GM23338 (cell line): ENCODE results near the gene TNPO1. TPM values are rescaled to one million over a fixed set of nuclear protein-coding genes. Genes with fewer than 3 reads are reported as not detected.

Experiments
- ATAC-seq: fragments of 200-7000 bp; cut with Tn5 transposase; 3 replicates; pipeline ENCODE4 v1.9.1; 2020
- DNase-seq: peaks from one replicate; pipeline ENCODE4 v3.0.0-alpha.2; 2015; ENCODE audit warnings: low spot score
- H2AFZ ChIP-seq: fragments of 200-600 bp; sonication (generic); 2 replicates; pipeline ENCODE4 v1.8.0; 2016; ENCODE audit warnings: antibody characterized with exemption, mild to moderate bottlenecking, moderate library complexity
- H3F3A ChIP-seq: fragments of 200-600 bp; sonication (generic); replicated peaks from 2 replicates; pipeline ENCODE4 v1.8.0; 2017; ENCODE audit warnings: antibody characterized with exemption, mixed run types, low read depth
- H3K27ac ChIP-seq: fragments of 200-600 bp; sonication (generic); 2 replicates; pipeline ENCODE4 v1.6.1; 2016; ENCODE audit warnings: low read depth
- H3K27me3 ChIP-seq: fragments of 200-600 bp; sonication (generic); 2 replicates; pipeline ENCODE4 v1.8.0; 2016; ENCODE audit warnings: mild to moderate bottlenecking, mixed run types, moderate library complexity; ENCODE audit not compliant: insufficient read depth
- H3K36me3 ChIP-seq: fragments of 200-600 bp; sonication (generic); 2 replicates; pipeline ENCODE4 v1.8.0; 2016; ENCODE audit warnings: mild to moderate bottlenecking; ENCODE audit not compliant: insufficient read depth
- H3K4me1 ChIP-seq: fragments of 200-600 bp; sonication (generic); 2 replicates; pipeline ENCODE4 v1.8.0; 2016; ENCODE audit warnings: mild to moderate bottlenecking, moderate library complexity; ENCODE audit not compliant: insufficient read depth
- H3K4me2 ChIP-seq: fragments of 200-600 bp; sonication (generic); 2 replicates; pipeline ENCODE4 v1.7.1; 2017; ENCODE audit warnings: mixed run types
- H3K4me3 ChIP-seq: fragments of 200-600 bp; sonication (generic); 2 replicates; pipeline ENCODE4 v1.6.1; 2016; ENCODE audit warnings: mixed run types
- H3K79me2 ChIP-seq: fragments of 200-600 bp; sonication (generic); replicated peaks from 2 replicates; pipeline ENCODE4 v1.8.0; 2017; ENCODE audit warnings: mild to moderate bottlenecking; ENCODE audit not compliant: insufficient read depth
- H3K9me2 ChIP-seq: fragments of 200-600 bp; sonication (generic); 2 replicates; pipeline ENCODE4 v1.8.0; 2017; ENCODE audit not compliant: insufficient read depth
- H4K20me1 ChIP-seq: fragments of 200-600 bp; sonication (generic); replicated peaks from 2 replicates; pipeline ENCODE4 v1.8.0; 2017; ENCODE audit warnings: mild to moderate bottlenecking; ENCODE audit not compliant: insufficient read depth
- H3K27ac Mint-ChIP-seq: 2 replicates; pipeline ENCODE4 v1.8.0; 2020; ENCODE audit warnings: inconsistent platforms, mild to moderate bottlenecking, moderate library complexity, mixed read lengths
- H3K27me3 Mint-ChIP-seq: 3 replicates; pipeline ENCODE4 v1.8.0; 2022; ENCODE audit warnings: low read depth, mild to moderate bottlenecking, moderate library complexity, mixed read lengths, inconsistent platforms; ENCODE audit not compliant: insufficient read depth, poor library complexity
- H3K36me3 Mint-ChIP-seq: 3 replicates; pipeline ENCODE4 v1.8.0; 2021; ENCODE audit warnings: low read depth, mild to moderate bottlenecking, inconsistent platforms, moderate library complexity, mixed read lengths
- H3K4me1 Mint-ChIP-seq: 3 replicates; pipeline ENCODE4 v1.8.0; 2020; ENCODE audit warnings: mild to moderate bottlenecking, inconsistent platforms, mixed read lengths
- H3K4me3 Mint-ChIP-seq: 3 replicates; pipeline ENCODE4 v1.8.0; 2021; ENCODE audit warnings: moderate library complexity, mild to moderate bottlenecking, inconsistent platforms, mixed read lengths
- H3K9me3 Mint-ChIP-seq: 3 replicates; pipeline ENCODE4 v1.8.0; 2020; ENCODE audit warnings: moderate library complexity, mild to moderate bottlenecking, inconsistent platforms, mixed read lengths
- CREB1 ChIP-seq: fragments of 250-450 bp; sonication (Bioruptor Pico); IDR thresholded peaks from 2 replicates; pipeline ENCODE4 v1.5.0; 2020; ENCODE audit warnings: low read depth, mild to moderate bottlenecking, moderate library complexity
- EZH2 ChIP-seq: fragments of 200-600 bp; sonication (generic); IDR thresholded peaks from one replicate; pipeline ENCODE4 v1.8.0; 2017; ENCODE audit warnings: antibody characterized with exemption, mild to moderate bottlenecking, low read depth; ENCODE audit not compliant: unreplicated experiment
- EZH2phosphoT487 ChIP-seq: fragments of 200-600 bp; sonication (generic); IDR thresholded peaks from one replicate; pipeline ENCODE4 v1.8.1; 2018; ENCODE audit warnings: antibody characterized with exemption; ENCODE audit not compliant: unreplicated experiment
- JUNB ChIP-seq: IDR thresholded peaks from one replicate; pipeline ENCODE4 v1.6.1; 2016; ENCODE audit warnings: antibody characterized with exemption; ENCODE audit not compliant: unreplicated experiment
- NANOG ChIP-seq: IDR thresholded peaks from 2 replicates; pipeline ENCODE4 v1.6.1; 2016; ENCODE audit warnings: antibody characterized with exemption, borderline replicate concordance
- POLR2AphosphoS5 ChIP-seq: IDR thresholded peaks from 2 replicates; pipeline ENCODE4 v1.6.1; 2016; ENCODE audit warnings: antibody characterized with exemption, low read depth
- STAT1 ChIP-seq: IDR thresholded peaks from one replicate; pipeline ENCODE4 v1.6.1; 2016; ENCODE audit warnings: antibody characterized with exemption; ENCODE audit not compliant: unreplicated experiment
- ZNF114 ChIP-seq: fragments of 250-450 bp; sonication (Bioruptor Pico); IDR thresholded peaks from 2 replicates; pipeline ENCODE4 v1.5.0; 2020; ENCODE audit warnings: mild to moderate bottlenecking, moderate library complexity
- ZNF331 ChIP-seq: fragments of 250-450 bp; sonication (Bioruptor Pico); IDR thresholded peaks from 2 replicates; pipeline ENCODE4 v1.5.0; 2020; ENCODE audit warnings: low read depth, mild to moderate bottlenecking, moderate library complexity
- polyA plus RNA-seq: library from polyadenylated mRNA; unstranded; fragments of >200 nt; fragmentation: Nextera tagmentation; extraction: Ambion mirVana; gene quantifications from 2 replicates; pipeline ENCODE4 v1.2.1, GENCODE V29; 2016
- total RNA-seq: library from RNA; depleted of rRNA; stranded (reverse); fragments of >200 nt; shearing (Covaris generic); gene quantifications from 2 replicates; pipeline ENCODE4 v1.2.3, GENCODE V29; 2014
- TF ChIP-seq, protein P1 (sequence below): fragments of 250-450 bp; sonication (Bioruptor Pico); IDR thresholded peaks from 2 replicates; pipeline ENCODE4 v1.5.0; 2020; ENCODE audit warnings: mild to moderate bottlenecking, moderate library complexity
- TF ChIP-seq, protein P2 (sequence below): IDR thresholded peaks from one replicate; pipeline ENCODE4 v1.6.1; 2018; ENCODE audit warnings: antibody characterized with exemption; ENCODE audit not compliant: unreplicated experiment
- TF ChIP-seq, protein P3 (sequence below), 2 experiments: fragments of 200-600 bp in 1 of 2; sonication (generic) in 1 of 2; conservative IDR thresholded peaks; 2 replicates each; pipeline versions ENCODE4 v1.5.1 to v1.6.1; 2016 to 2017; ENCODE audit warnings: antibody characterized with exemption in 2 of 2, low read depth in 2 of 2, mild to moderate bottlenecking in 2 of 2, moderate library complexity in 1 of 2
- TF ChIP-seq, protein P4 (sequence below): IDR thresholded peaks from 2 replicates; pipeline ENCODE4 v1.6.1; 2016; ENCODE audit warnings: antibody characterized with exemption

The TNPO1 gene
- total and polyA plus RNA-seq, 2 experiments from 2014 or later: 117 to 197 TPM

DNA sequence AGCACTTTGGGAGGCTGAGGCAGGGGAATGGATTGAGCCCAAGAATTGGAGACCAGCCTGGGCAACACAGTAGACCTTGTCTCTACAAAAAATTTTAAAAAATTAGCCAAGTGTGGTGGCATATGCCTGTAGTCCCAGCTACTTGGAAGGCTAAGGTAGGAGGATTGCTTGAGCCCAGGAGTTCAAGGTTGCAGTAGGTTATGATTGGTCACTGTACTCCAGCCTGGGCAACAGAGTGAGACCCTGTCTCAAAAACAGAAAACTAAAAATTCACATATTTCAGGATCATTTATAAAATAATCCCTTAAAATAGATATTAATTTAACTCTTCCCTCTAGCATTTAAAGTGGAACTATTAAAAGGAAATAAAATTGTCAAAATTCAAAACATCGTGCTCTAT lies 142.8 kb downstream of the TNPO1 start:
- TF ChIP-seq EZH2 (no peak), JUNB (no peak), ZNF331 (no peak), NANOG (no peak), ZNF114 (CRISPR knock-in tag) (no peak), POLR2AphosphoS5 (no peak), STAT1 (no peak), EZH2phosphoT487 (no peak), CREB1 (CRISPR knock-in tag) (no peak)
- TF ChIP-seq, protein P1, sequence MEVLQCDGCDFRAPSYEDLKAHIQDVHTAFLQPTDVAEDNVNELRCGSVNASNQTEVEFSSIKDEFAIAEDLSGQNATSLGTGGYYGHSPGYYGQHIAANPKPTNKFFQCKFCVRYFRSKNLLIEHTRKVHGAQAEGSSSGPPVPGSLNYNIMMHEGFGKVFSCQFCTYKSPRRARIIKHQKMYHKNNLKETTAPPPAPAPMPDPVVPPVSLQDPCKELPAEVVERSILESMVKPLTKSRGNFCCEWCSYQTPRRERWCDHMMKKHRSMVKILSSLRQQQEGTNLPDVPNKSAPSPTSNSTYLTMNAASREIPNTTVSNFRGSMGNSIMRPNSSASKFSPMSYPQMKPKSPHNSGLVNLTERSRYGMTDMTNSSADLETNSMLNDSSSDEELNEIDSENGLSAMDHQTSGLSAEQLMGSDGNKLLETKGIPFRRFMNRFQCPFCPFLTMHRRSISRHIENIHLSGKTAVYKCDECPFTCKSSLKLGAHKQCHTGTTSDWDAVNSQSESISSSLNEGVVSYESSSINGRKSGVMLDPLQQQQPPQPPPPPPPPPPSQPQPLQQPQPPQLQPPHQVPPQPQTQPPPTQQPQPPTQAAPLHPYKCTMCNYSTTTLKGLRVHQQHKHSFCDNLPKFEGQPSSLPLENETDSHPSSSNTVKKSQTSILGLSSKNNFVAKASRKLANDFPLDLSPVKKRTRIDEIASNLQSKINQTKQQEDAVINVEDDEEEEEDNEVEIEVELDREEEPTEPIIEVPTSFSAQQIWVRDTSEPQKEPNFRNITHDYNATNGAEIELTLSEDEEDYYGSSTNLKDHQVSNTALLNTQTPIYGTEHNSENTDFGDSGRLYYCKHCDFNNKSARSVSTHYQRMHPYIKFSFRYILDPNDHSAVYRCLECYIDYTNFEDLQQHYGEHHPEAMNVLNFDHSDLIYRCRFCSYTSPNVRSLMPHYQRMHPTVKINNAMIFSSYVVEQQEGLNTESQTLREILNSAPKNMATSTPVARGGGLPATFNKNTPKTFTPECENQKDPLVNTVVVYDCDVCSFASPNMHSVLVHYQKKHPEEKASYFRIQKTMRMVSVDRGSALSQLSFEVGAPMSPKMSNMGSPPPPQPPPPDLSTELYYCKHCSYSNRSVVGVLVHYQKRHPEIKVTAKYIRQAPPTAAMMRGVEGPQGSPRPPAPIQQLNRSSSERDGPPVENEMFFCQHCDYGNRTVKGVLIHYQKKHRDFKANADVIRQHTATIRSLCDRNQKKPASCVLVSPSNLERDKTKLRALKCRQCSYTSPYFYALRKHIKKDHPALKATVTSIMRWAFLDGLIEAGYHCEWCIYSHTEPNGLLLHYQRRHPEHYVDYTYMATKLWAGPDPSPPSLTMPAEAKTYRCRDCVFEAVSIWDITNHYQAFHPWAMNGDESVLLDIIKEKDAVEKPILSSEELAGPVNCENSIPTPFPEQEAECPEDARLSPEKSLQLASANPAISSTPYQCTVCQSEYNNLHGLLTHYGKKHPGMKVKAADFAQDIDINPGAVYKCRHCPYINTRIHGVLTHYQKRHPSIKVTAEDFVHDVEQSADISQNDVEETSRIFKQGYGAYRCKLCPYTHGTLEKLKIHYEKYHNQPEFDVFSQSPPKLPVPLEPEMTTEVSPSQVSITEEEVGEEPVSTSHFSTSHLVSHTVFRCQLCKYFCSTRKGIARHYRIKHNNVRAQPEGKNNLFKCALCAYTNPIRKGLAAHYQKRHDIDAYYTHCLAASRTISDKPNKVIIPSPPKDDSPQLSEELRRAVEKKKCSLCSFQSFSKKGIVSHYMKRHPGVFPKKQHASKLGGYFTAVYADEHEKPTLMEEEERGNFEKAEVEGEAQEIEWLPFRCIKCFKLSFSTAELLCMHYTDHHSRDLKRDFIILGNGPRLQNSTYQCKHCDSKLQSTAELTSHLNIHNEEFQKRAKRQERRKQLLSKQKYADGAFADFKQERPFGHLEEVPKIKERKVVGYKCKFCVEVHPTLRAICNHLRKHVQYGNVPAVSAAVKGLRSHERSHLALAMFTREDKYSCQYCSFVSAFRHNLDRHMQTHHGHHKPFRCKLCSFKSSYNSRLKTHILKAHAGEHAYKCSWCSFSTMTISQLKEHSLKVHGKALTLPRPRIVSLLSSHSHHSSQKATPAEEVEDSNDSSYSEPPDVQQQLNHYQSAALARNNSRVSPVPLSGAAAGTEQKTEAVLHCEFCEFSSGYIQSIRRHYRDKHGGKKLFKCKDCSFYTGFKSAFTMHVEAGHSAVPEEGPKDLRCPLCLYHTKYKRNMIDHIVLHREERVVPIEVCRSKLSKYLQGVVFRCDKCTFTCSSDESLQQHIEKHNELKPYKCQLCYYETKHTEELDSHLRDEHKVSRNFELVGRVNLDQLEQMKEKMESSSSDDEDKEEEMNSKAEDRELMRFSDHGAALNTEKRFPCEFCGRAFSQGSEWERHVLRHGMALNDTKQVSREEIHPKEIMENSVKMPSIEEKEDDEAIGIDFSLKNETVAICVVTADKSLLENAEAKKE (CRISPR knock-in tag): no peak
- TF ChIP-seq, protein P2, sequence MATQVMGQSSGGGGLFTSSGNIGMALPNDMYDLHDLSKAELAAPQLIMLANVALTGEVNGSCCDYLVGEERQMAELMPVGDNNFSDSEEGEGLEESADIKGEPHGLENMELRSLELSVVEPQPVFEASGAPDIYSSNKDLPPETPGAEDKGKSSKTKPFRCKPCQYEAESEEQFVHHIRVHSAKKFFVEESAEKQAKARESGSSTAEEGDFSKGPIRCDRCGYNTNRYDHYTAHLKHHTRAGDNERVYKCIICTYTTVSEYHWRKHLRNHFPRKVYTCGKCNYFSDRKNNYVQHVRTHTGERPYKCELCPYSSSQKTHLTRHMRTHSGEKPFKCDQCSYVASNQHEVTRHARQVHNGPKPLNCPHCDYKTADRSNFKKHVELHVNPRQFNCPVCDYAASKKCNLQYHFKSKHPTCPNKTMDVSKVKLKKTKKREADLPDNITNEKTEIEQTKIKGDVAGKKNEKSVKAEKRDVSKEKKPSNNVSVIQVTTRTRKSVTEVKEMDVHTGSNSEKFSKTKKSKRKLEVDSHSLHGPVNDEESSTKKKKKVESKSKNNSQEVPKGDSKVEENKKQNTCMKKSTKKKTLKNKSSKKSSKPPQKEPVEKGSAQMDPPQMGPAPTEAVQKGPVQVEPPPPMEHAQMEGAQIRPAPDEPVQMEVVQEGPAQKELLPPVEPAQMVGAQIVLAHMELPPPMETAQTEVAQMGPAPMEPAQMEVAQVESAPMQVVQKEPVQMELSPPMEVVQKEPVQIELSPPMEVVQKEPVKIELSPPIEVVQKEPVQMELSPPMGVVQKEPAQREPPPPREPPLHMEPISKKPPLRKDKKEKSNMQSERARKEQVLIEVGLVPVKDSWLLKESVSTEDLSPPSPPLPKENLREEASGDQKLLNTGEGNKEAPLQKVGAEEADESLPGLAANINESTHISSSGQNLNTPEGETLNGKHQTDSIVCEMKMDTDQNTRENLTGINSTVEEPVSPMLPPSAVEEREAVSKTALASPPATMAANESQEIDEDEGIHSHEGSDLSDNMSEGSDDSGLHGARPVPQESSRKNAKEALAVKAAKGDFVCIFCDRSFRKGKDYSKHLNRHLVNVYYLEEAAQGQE: no peak
- TF ChIP-seq, protein P3, sequence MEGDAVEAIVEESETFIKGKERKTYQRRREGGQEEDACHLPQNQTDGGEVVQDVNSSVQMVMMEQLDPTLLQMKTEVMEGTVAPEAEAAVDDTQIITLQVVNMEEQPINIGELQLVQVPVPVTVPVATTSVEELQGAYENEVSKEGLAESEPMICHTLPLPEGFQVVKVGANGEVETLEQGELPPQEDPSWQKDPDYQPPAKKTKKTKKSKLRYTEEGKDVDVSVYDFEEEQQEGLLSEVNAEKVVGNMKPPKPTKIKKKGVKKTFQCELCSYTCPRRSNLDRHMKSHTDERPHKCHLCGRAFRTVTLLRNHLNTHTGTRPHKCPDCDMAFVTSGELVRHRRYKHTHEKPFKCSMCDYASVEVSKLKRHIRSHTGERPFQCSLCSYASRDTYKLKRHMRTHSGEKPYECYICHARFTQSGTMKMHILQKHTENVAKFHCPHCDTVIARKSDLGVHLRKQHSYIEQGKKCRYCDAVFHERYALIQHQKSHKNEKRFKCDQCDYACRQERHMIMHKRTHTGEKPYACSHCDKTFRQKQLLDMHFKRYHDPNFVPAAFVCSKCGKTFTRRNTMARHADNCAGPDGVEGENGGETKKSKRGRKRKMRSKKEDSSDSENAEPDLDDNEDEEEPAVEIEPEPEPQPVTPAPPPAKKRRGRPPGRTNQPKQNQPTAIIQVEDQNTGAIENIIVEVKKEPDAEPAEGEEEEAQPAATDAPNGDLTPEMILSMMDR (conservative IDR thresholded peaks at IDR 0.05; ENCODE audit: low read depth in 2 of 2): no peak
- TF ChIP-seq, protein P4, sequence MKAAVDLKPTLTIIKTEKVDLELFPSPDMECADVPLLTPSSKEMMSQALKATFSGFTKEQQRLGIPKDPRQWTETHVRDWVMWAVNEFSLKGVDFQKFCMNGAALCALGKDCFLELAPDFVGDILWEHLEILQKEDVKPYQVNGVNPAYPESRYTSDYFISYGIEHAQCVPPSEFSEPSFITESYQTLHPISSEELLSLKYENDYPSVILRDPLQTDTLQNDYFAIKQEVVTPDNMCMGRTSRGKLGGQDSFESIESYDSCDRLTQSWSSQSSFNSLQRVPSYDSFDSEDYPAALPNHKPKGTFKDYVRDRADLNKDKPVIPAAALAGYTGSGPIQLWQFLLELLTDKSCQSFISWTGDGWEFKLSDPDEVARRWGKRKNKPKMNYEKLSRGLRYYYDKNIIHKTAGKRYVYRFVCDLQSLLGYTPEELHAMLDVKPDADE: no peak
- H3K4me3 Mint-ChIP-seq: no peak overlapping the region
- Histone ChIP-seq H4K20me1 (no peaks in the 10 kb centered on the region; the same call in 1 of the 2 replicates), H3K4me2 (no peak overlapping the region), H3K27ac (no peak overlapping the region), H3K79me2 (peaks cover 54% of the 10 kb centered on the region), H3K27me3 (peaks cover 8% of the 10 kb centered on the region; the same call in 1 of the 2 replicates), H3F3A (no peaks in the 10 kb centered on the region), H2AFZ (no peak overlapping the region), H3K4me1 (peaks cover 10% of the 10 kb centered on the region), H3K4me3 (no peak overlapping the region), H3K9me2 (no peaks in the 10 kb centered on the region), H3K36me3 (no peaks in the 10 kb centered on the region)
- no peaks in the 10 kb centered on the region for H3K9me3 Mint-ChIP-seq
- DNase-seq (no peak), ATAC-seq (no peak)
- H3K27ac Mint-ChIP-seq: no peak overlapping the region
- H3K36me3 Mint-ChIP-seq: no peaks in the 10 kb centered on the region; the same call in 2 of the 3 replicates
- H3K4me1 Mint-ChIP-seq: peaks cover 10% of the 10 kb centered on the region
- H3K27me3 Mint-ChIP-seq: peaks cover 6% of the 10 kb centered on the region
